Measurements from ENCODE around the gene GTF2IRD2.
"Not testable (repeated sequence)": the region's sequence is repeated elsewhere in the genome, so short reads cannot be mapped to it uniquely, and the experiment has no call there.

GTF2IRD2 gene

DNA sequence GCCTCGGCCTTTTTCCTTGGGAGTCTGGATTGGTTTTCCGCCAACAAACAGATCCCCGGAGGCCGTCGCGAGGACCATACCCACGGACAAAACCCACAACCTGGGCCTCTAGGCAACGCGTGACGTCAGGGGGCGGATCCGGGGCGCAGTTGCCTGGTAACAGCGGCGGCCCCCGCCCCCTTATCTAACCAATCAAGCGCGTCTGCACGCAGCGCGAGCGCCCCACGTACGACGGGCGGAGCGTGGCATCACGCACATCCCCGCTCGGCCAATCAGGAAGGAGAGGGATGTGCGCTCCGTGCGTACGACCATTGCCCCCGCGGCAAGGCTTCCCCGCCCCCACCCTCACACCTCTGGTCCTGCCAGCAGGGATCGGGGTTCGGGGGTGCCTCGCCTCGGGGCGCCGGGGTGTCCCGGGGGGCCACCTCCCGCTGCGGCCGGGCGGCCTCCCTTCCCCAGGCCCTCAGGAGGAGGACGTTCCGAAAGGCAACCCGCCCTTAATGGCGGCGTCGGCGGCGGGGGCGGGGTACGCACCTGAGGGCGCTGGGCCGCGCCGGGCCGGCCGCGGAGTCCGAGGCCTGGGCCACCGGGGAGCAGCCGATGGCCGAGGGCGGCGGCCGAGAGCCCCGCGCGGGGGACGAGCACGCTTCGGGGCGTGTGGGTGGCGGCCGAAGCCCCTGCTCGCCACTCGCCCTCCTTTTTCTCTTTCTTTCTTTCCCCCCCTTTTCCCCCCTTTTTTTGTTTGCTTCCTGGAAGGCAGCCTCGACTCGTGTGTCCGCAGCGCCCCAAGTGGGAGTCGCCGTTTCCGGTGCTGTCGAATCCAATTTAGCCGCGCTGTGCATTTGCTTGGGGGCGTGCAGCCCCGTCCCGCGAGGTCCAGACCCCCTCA, at the start of gene GTF2IRD2:
Gene GTF2IRD2, minus strand, starts transcription at position 773 of the 889 bp plus-strand sequence. CDS start 15,227 bp downstream, outside the sequence.
- not testable (repeated sequence) for DNase-seq (ENCODE audit: low read depth in 2 of 2)

DNA sequence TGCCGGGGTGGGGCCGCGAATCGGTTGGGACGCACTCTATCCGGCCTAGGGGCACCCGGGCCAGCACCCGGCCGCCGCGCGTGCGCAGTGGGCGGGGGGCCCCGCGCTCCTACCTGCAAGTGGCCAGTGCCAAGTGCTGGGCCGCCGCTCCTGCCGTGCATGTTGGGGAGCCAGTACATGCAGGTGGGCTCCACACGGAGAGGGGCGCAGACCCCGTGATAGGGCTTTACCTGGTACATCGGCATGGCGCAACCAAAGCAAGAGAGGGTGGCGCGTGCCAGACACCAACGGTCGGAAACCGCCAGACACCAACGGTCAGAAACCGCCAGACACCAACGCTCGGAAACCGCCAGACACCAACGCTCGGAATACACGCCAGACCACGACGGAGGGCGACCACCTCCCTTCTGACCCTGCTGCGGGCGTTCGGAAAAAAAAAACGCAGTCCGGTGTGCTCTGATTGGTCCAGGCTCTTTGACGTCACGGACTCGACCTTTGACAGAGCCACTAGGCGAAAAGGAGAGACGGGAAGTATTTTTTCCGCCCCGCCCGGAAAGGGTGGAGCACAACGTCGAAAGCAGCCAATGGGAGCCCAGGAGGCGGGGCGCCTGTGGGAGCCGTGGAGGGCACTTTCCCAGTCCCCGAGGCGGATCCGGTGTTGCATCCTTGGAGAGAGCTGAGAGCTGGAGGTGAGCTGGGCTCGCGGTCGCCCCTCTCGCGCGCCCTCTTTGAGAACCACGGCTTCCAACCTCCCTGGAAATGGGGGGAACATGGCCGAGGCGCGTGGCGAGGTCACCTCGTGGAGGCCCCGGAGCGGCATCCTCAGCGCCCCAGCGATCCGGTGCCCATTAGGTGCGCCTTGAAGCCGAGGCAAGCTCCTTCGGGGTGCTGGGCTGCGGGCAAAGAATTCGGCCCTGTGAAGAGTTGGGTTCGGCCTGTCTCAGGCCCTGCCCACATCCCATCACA, 39.0 kb upstream of the GTF2IRD2 start:
- peak; percentile 58 to 62 for DNase-seq (ENCODE audit: low read depth in 2 of 2)

DNA sequence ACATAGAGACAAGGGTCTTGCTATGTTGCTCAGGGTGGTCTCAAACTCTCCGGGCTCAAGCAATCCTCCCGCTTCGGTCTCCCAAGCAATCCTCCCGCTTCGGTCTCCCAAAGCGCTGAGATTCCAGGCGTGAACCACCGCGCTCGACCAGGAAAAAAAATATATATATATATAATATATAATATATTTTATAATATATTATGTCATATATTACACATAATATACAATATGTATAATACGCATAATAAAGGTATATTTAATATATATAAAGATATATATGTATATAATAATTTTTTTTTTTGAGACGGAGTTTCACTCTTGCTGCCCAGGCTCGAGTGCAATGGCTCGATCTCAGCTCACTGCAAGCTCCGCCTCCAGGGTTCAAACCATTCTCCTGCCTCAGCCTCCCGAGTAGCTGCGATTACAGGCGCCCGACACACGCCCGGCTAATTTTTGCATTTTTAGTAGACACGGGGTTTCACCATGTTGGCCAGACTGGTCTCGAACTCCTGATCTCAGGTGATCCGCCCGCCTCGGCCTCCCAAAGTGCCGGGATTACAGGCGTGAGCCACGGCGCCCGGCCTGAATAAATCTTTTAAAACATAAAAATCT, 38.2 kb upstream of the GTF2IRD2 start:
- not testable (repeated sequence) for DNase-seq (ENCODE audit: low read depth in 2 of 2)

DNA sequence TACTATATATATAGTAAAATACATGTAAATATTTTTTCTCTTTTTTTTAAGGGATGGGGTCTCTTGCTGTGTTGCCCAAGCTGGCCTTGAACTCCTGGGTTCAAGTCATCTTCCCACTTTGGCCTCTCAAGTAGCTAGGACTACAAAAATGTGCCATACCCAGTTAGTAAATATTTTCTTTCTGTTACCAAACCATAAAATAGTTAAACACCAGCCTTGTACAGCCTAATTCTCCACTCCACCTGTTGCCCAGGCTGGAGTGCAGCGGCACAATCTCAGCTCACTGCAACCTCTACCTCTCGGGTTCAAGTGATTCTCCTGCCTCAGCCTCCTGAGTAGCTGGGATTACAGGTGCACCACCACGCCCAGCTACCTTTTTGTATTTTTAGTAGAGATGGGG, 33.9 kb upstream of the GTF2IRD2 start:
- DNase-seq (ENCODE audit: low read depth in 2 of 2) = not testable (repeated sequence)

DNA sequence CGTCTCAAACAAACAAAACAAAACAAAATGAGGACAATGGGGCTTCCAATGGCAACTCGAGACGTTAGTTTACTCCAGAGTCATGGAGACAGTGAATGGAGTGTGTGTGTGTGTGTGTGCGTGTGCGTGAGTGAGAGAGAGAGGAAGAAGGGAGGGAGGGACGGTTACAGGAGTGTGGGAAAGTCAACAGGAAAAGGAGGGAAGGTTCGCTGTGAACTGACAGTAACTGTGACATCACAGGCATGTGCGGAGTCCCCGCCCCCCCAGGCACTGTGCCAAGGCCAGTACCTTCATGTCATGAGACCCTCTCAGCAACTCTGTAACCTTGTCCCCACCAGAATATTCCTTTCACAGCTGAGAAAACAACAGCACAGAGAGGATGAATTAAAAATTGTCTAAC, 30.7 kb upstream of the GTF2IRD2 start:
- not testable (repeated sequence) for DNase-seq (ENCODE audit: low read depth in 2 of 2)

DNA sequence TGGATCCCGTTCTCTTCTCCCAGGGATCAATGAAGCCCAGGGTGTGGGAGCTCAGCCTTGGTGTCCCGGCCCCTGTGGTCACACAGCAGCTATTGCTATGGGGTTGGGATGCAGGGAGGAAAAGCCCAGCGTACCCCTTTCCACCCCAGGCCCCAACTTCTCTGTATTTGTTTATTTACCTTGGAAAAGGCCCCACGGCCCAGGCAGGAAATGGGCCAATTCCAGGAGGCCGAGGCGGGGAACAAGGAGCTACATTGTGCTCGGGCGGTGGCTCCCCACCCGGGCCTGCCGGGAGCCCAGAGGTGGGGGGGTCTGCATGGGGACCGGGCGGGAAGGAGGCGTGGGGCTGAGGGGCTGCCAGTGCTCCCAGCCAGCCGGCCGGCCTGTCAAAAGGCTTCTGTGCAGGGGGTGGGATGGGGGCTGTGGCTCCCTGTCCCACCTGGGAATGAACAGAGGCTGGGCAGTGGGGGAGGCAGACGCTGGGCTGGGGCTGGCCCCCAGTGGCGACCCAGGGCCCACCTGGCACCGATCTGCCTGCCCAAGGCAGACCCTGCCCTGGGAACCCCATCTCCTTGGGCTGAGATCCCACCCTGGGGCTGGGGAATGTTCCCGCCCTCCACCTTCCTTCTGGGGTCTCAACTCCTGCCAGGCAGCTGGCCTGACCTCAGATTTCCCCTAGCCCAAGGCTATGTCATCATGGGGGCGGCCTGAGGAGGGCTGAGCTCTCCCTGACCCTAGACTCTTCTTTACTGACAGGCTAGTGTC, 23.5 kb upstream of the GTF2IRD2 start:
- DNase-seq (ENCODE audit: low read depth in 2 of 2) = not testable (repeated sequence)

DNA sequence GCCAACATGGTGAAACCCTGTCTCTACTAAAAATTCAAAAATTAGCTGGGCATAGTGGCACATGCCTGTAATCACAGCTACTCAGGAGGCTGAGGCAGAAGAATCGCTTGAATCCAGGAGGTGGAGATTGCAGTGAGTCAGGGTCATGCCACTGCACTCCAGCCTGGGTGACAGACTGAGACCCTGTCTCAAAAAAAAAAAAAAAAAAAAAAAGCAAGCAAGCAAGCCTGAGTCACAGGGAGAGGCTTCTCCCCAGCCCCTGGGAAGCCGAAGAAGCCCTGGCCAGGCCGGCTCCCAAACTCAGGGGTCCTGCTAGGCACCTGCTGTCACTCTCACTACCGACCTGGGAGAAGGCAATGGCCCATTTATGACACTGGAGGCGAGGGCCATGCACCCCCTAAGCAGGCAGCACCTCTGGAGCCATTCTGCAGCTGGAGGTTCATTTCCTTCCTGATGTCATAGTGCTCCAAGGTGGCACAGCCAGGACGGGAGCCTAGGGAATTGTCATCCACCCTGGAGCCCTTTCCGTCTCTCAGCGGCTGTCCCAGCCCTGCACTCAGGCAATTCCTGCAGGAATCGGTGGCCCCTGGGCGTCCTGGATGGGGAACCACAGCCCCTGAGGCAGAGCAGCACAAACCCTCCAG, 22.8 kb upstream of the GTF2IRD2 start:
- DNase-seq (ENCODE audit: low read depth in 2 of 2) = not testable (repeated sequence)

DNA sequence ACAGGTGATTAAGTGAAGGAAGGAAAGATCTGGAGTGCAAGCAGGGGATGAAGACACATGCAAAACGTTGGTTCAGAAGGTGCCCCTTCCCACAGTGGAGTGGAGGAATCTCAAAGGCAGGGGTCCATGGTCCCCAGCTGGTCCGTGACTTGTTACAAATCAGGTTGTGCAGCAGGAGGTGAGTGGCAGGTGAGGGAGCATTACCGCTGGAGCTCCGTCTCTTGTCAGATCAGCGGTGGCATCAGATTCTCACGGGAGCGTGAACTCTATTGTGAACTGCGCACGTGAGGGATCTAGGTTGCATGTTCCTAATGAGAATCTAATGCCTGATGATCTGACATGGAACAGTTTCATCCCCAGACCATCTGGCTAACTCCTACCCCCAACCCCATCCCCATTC, 21.1 kb upstream of the GTF2IRD2 start:
- DNase-seq (ENCODE audit: low read depth in 2 of 2) = not testable (repeated sequence)

DNA sequence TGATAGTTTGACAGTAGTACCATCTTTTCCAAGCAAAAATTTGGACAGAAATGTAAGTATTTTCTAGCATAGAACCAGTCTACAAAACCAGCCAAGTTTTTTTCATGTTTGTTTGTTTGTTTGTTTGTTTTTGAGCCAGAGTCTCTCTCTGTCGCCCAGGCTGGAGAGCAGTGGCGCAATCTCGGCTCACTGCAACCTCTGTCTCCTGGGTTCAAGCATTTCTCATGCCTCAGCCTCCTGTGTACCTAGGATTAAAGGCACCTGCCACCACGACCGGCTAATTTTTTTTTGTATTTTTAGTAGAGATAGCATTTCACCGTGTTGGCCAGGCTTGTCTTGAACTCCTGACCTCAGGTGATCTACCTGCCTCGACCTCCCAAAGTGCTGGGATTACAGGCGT, 14.4 kb upstream of the GTF2IRD2 start:
- not testable (repeated sequence) for DNase-seq (ENCODE audit: low read depth in 2 of 2)

DNA sequence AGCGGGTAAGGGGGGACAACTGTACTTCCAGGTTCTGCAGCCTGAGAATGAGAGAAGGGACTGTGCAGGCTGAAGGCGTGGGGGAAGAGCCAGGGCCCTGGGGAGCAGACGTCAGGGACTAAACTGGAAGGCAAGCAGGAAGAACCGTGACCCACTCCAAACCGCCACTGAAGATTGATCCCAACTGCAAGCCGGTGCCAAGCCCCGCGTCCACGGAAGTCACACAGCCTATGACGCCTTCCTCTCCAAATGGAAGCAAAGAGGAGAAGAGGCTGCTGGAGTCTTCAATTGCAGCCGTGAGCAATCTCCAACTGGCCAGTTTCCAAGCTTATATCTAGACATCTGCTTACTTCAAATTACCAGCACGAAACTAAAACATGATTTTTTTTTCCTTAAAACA, 1.6 kb downstream of the GTF2IRD2 start:
- not testable (repeated sequence) for DNase-seq (ENCODE audit: low read depth in 2 of 2)

DNA sequence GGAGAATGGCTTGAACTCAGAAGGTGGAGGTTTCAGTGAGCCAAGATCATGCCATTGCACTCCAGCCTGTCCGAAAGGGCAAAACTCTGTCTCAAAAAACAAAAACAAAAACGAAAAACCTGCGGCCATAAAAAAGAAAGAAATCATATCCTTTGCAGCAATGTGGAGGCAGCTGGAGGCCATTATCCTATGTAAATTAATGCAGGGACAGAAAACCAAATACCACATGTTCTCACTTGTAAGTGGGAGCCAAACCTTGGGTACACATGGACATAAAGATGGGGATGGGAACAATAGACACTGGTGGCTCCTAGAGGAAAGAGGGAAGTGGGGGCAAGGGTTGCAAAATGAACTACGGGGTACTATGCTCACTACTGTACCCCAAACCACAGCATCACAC, 21.0 kb downstream of the GTF2IRD2 start:
- DNase-seq (ENCODE audit: low read depth in 2 of 2) = not testable (repeated sequence)

DNA sequence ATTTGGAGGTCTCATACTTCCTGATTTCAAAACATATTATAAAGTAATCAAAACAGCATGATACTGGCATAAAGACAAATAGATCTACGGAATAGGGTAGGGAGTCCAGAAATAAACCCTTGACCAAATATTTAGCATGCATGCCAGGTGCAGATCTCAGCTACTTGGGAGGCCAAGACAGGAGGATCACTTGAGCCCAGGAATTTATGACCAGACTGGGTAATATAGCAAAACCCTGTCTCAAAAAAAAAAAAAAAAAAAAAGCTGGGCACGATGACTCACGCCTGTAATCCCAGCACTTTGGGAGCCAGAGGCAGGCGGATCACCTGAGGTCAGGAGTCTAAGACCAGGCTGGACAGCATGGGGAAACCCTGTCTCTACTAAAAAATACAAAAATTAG, 21.4 kb downstream of the GTF2IRD2 start:
- DNase-seq (ENCODE audit: low read depth in 2 of 2) = not testable (repeated sequence)

DNA sequence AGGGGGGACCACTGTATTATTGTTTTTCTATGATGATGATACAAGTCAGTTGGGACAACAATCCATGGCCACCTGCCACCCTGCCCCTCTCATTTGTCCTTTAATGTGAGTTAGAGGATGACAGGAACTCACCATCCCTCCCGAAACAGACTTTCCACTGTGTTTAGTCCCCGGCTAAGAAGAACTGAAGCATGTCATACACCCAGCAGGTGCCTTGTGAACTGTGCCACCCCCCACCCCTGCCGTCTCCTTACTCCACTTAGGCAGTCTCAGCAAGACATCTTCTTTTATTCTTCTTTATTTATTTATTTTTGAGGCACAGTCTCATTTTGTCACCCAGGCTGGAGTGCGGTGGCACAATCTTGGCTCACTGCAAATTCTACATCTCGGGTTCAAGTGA, 30.1 kb downstream of the GTF2IRD2 start:
- DNase-seq (ENCODE audit: low read depth in 2 of 2) = not testable (repeated sequence)

DNA sequence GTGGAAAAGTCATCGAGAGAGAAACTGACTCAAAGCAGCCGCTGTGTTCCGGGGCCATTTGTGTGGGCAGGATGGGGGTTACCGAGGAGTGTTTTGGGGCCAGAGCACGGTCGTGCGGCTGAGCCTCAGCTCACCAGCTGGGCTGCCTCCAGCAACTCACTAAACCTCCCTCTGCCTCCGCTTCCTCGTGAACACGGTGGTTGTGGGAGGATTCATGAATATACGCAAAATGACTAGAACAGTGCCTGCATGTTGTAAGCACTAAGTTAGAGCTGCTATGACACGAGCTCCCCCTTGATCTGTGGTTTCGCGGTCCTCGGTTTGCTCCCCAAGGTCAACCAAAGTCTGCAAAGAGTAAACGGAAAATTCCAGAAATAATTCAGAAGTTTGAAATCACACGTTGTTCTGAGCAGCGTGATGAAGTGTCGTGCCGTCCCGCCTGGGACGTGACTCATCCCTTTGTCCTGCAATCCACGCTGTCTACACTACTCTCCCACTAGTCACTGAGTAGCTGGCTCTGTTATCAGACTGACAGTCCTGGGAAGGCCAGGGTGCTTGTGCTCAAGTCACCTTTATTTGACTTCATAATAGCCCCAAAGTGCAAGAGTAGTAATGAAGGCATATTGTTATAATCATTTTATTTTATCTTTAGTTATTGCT, 31.1 kb downstream of the GTF2IRD2 start:
- not testable (repeated sequence) for DNase-seq (ENCODE audit: low read depth in 2 of 2)

DNA sequence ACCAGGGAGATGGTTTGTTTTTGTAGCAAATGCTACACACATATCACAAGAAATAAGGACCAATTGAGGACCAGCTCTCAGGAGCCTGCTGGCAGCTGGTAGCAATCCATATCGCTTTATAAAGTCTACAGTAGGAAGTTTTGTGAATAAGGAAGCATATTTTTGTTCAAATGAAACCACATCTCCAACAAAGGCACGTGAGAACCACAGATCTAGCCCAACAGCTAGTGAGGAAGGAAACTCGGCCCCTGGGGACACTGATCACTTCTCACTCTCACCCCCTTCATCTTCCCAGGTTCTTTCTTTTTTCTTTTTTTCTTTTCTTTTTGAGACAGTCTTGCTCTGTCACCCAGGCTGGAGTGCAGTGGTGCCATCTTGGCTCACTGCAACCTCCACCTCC, 35.5 kb downstream of the GTF2IRD2 start:
- not testable (repeated sequence) for DNase-seq (ENCODE audit: low read depth in 2 of 2)

DNA sequence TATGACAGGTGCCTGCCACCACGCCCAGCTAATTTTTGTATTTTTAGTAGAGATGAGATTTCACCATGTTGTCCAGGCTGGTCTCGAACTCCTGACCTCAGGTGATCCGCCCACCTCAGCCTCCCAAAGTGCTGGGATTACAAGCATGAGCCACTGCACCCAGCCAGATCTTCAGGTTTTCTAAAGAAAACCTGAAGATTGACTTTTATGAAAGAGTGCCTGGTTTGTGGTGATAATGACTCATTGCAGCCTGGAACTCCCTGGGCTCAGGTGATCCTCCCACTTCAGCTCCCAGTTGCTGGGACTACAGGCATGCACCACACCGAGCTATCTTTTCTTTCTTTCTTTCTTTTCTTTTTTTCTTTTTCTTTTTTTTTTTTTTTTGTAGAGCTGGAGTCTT, 52.8 kb downstream of the GTF2IRD2 start:
- not testable (repeated sequence) for DNase-seq (ENCODE audit: low read depth in 2 of 2)

DNA sequence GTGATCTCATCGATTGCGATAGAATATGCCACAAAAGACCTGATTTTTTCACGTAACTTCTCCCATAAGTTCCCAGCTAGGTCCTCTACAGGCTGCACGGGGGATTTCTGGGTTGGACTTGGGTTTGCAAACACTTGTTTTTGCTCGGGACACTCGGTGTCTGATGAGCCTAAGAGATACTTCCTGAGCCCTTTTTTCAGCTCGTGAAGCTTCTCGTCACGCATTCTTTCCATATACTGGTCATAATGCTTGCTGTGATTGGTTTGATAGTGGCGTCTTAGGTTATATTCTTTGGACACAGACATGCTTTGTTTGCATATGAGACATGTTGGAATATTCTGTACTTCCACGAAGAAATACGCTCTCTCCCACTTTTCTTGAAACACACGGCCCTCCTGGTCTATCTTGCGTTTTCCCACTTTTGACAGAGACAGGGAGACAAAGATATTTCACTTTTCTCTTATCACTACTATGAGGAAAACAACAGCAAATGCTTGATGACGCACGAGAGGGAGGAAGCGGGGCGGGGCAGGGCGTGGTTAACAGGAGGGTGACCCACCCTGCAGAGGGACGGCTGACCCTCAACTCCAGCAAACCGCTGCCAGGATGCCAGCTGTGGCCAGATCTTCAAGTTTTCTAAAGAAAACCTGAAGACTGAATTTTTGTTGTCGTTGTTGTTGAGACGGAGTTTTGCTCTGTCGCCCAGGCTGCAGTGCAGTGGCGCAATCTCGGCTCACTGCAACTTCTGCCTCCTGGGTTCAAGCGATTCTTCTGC, 53.4 kb downstream of the GTF2IRD2 start:
- not testable (repeated sequence) for DNase-seq (ENCODE audit: low read depth in 2 of 2)

DNA sequence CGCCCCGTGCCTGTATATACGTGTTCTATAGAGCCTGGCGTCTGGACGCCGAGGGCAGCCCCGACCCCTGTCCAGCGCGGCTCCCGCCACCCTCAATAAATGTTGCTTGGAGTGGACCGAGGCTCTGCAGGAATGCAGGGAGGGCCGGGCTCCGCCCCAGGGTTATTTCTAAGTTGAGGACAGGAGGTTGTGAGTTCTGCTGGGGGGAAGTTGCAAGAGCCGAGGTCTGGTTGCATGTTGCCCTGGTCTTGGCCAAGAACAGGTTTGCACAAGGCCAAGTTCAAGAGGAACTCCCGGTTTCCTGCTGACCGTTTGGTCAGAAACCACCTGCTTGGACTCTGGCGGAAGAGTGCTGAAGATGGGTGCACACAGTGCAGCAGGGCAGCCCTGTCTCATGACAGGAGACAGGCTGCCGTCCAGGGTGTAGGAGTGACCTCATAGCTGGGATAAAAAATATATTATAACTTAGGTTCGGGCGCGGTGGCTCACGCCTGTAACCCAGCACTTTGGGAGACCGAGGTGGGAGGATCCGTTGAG, 62.1 kb downstream of the GTF2IRD2 start:
- not testable (repeated sequence) for DNase-seq (ENCODE audit: low read depth in 2 of 2)
